ENCODE results near the gene MFAP3L. TPM values are rescaled to one million over a fixed set of nuclear protein-coding genes. Genes with fewer than 3 reads are reported as not detected.
"Not testable (repeated sequence)": the region's sequence is repeated elsewhere in the genome, so short reads cannot be mapped to it uniquely, and the experiment has no call there.

The MFAP3L gene
- total RNA-seq, 2 donors from 2014 or later = 1.3 to 14.5 TPM

DNA sequence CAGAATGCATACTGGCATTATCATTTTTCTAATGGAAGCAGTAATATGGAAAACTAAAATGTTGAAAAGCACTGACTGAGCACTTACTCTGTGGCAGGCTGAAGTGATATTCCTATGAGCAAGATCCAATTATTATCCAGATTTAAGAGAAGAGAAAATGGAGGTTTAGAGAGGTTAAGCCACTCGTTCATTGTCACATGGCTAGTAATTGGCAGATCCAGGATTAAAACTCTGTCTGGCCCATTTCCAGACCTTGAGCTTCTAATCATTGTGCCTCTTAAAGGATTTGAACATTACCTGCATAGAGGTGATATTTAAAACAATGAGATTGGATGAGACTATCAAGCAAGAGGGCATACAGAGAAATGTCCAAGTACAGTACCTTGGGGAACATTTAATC lies 80.6 kb downstream of the MFAP3L start:
- no peak for ATAC-seq
- intact Hi-C loops (cut with DNase I) = no loop called here
- Histone ChIP-seq H3K4me1 (no peaks in the 10 kb centered on the region), H3K4me3 (no peak overlapping the region), H3K27me3 (no peaks in the 10 kb centered on the region), H3K27ac (no peak overlapping the region), H3K9me3 (no peaks in the 10 kb centered on the region), H3K36me3 (replicated peaks in 1 of 2; ENCODE audit: insufficient read depth in 1 of 2, low read depth in 2 of 2) (no peaks in the 10 kb centered on the region)
- 8 to 37% methylated on average over 1 of the region's 1 CpG for WGBS, 2 donors
- no peak for DNase-seq
- TF ChIP-seq, protein P1, sequence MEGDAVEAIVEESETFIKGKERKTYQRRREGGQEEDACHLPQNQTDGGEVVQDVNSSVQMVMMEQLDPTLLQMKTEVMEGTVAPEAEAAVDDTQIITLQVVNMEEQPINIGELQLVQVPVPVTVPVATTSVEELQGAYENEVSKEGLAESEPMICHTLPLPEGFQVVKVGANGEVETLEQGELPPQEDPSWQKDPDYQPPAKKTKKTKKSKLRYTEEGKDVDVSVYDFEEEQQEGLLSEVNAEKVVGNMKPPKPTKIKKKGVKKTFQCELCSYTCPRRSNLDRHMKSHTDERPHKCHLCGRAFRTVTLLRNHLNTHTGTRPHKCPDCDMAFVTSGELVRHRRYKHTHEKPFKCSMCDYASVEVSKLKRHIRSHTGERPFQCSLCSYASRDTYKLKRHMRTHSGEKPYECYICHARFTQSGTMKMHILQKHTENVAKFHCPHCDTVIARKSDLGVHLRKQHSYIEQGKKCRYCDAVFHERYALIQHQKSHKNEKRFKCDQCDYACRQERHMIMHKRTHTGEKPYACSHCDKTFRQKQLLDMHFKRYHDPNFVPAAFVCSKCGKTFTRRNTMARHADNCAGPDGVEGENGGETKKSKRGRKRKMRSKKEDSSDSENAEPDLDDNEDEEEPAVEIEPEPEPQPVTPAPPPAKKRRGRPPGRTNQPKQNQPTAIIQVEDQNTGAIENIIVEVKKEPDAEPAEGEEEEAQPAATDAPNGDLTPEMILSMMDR (IDR thresholded peaks at IDR 0.05) = no peak
- TF ChIP-seq POLR2A (IDR thresholded peaks at IDR 0.05) = no peak

DNA sequence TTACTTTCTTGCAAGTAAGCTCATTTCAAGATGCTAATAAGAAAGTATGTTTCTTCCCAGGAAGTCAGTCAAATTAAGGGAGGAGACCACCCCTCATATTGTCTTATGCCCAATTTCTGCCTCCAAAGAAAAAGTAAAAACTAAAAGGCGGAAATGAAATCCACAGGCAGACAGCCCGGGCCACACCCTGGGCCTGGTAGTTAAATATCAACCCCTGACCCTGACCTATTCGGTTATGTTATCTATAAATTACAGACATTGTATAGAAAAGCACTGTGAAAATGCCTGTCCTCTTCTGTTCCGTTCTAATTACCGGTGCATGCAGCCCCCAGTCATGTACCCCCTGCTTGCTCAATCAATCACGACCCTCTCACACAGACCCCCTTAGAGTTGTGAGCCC lies 82.6 kb downstream of the MFAP3L start:
- H3K36me3 ChIP-seq (replicated peaks in 1 of 2; ENCODE audit: insufficient read depth in 1 of 2, low read depth in 2 of 2); DNase-seq; H3K9me3 ChIP-seq; ATAC-seq; H3K4me1 ChIP-seq; H3K27me3 ChIP-seq; H3K27ac ChIP-seq; intact Hi-C loops (cut with DNase I); H3K4me3 ChIP-seq: not testable (repeated sequence)
- 42 to 51% methylated on average over 6 of the region's 6 CpGs for WGBS, 2 donors

DNA sequence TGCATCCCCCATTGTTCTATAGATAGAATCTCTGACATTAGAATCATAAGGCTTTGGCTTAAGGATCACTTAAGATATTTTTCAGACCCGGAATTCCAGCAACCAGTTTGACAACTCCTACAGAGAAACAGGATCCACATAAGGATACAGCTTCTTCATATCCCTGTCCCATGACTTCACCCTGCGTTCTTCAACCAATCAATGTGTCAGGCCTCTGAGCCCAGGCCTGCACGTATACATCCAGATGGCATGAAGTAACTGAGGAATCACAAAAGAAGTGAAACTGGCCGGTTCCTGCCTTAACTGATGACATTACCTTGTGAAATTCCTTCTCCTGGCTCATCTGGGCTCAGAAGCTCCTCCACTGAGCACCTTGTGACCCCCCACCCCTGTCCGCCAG lies 85.1 kb downstream of the MFAP3L start:
- H3K4me1 ChIP-seq = no peaks in the 10 kb centered on the region
- intact Hi-C loops (cut with DNase I) = no loop called here
- no peaks in the 10 kb centered on the region for H3K27me3 ChIP-seq
- no peak overlapping the region for H3K4me3 ChIP-seq
- no peak for DNase-seq
- H3K36me3 ChIP-seq (replicated peaks in 1 of 2; ENCODE audit: insufficient read depth in 1 of 2, low read depth in 2 of 2) = no peaks in the 10 kb centered on the region
- TF ChIP-seq, protein P1 (IDR thresholded peaks at IDR 0.05) = no peak
- no peak for TF ChIP-seq POLR2A (IDR thresholded peaks at IDR 0.05)
- no peaks in the 10 kb centered on the region for H3K9me3 ChIP-seq
- ATAC-seq = no peak
- 73 to 79% methylated on average over 5 of the region's 5 CpGs for WGBS, 2 donors
- H3K27ac ChIP-seq = no peak overlapping the region

DNA sequence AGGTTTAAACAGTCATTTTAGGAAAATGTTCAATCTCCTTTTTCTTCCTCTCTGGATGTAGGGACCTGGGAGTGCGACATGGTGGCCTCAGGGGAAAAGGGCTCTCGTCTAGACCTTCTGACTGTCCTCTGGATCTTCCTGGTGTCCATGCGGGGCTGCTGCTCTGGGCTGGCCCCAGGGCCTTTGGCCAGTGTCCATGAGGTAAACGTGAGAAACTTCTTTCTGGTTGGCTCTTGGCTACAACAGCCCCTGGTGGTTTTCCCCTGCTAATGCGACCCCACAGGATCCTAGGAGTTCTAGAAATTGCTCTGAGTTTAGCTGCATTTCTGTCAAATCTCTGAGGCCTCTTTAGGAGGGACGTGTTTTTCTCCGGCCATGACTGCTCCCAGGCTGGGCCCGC lies 85.7 kb downstream of the MFAP3L start:
- no peaks in the 10 kb centered on the region for H3K9me3 ChIP-seq
- TF ChIP-seq, protein P1 (IDR thresholded peaks at IDR 0.05) = no peak
- no peak for TF ChIP-seq POLR2A (IDR thresholded peaks at IDR 0.05)
- no peaks in the 10 kb centered on the region for H3K36me3 ChIP-seq (replicated peaks in 1 of 2; ENCODE audit: insufficient read depth in 1 of 2, low read depth in 2 of 2)
- H3K4me3 ChIP-seq = no peak overlapping the region
- no peaks in the 10 kb centered on the region for H3K27me3 ChIP-seq
- 67 to 87% methylated on average over 4 to 8 of the region's 8 CpGs for WGBS, 2 donors
- no peak overlapping the region for H3K27ac ChIP-seq
- intact Hi-C loops (cut with DNase I) = no loop called here
- no peak for ATAC-seq
- no peak for DNase-seq
- no peaks in the 10 kb centered on the region for H3K4me1 ChIP-seq

Other genes starting within 250 kb of the MFAP3L start
- 1 to 10 TPM; 4.4 to 5.3 TPM for gene AADAT, start 63.6 kb upstream of the MFAP3L start, total RNA-seq